Keratinocyte (primary cell): ENCODE measurements around the gene EIF2B2. TPM values are rescaled to one million over a fixed set of nuclear protein-coding genes. Genes with fewer than 3 reads are reported as not detected.

Experiments used
- DNase-seq: peaks from one replicate; pipeline ENCODE4 v3.0.0-alpha.2; 2011; ENCODE audit warnings: low read depth, missing footprints, low spot score
- FAIRE-seq: peaks from 2 replicates; lab custom pipeline; 2011; peaks lifted over from hg19 to GRCh38; lab: Jason Lieb, UNC
- H2AFZ ChIP-seq: 2 replicates; pipeline ENCODE4 v1.6.0; 2012; ENCODE audit warnings: low read length, control low read depth, inconsistent platforms; ENCODE audit not compliant: control insufficient read depth
- H3K27ac ChIP-seq: 2 replicates; pipeline ENCODE4 v1.5.1; 2011; ENCODE audit warnings: low read length; ENCODE audit not compliant: control insufficient read depth, insufficient read depth
- H3K27me3 ChIP-seq: 3 replicates; pipeline ENCODE4 v1.6.0; 2011; ENCODE audit warnings: low read length; ENCODE audit not compliant: control insufficient read depth, insufficient read depth; ENCODE audit errors: extremely low read depth
- H3K36me3 ChIP-seq, 2 experiments: 2 replicates in 1 of 2; 3 replicates in 1 of 2; pipeline ENCODE4 v1.5.1; 2011; ENCODE audit warnings: low read length in 2 of 2, mild to moderate bottlenecking in 1 of 2; ENCODE audit not compliant: control insufficient read depth in 2 of 2, insufficient read depth in 2 of 2; ENCODE audit errors: extremely low read depth in 1 of 2
- H3K4me1 ChIP-seq: 3 replicates; pipeline ENCODE4 v1.5.1; 2011; ENCODE audit warnings: low read length; ENCODE audit not compliant: control insufficient read depth, insufficient read depth; ENCODE audit errors: extremely low read depth
- H3K4me2 ChIP-seq: 3 replicates; pipeline ENCODE4 v1.6.0; 2011; ENCODE audit warnings: low read depth, low read length; ENCODE audit not compliant: control insufficient read depth, insufficient read depth; ENCODE audit errors: extremely low read depth
- H3K4me3 ChIP-seq, 3 experiments: fragments of 200-600 bp in 1 of 3; sonication (generic) in 1 of 3; 2 replicates in 2 of 3; 3 replicates in 1 of 3; pipeline ENCODE4 v1.5.1; 2011 to 2016; ENCODE audit warnings: low read length in 3 of 3, mild to moderate bottlenecking in 3 of 3, control low read depth in 2 of 3, inconsistent platforms in 1 of 3, low read depth in 1 of 3, mixed read lengths in 1 of 3, mixed run types in 1 of 3, moderate library complexity in 1 of 3; ENCODE audit not compliant: control insufficient read depth in 2 of 3, insufficient read depth in 2 of 3; ENCODE audit errors: extremely low read depth in 1 of 3
- H3K79me2 ChIP-seq: 2 replicates; pipeline ENCODE4 v1.6.0; 2012; ENCODE audit warnings: low read length; ENCODE audit not compliant: control insufficient read depth, insufficient read depth
- H3K9ac ChIP-seq: 3 replicates; pipeline ENCODE4 v1.6.0; 2011; ENCODE audit warnings: low read length; ENCODE audit not compliant: control insufficient read depth, insufficient read depth; ENCODE audit errors: extremely low read depth
- H3K9me1 ChIP-seq: 3 replicates; pipeline ENCODE4 v1.6.0; 2011; ENCODE audit warnings: low read length; ENCODE audit not compliant: control insufficient read depth, insufficient read depth; ENCODE audit errors: extremely low read depth
- H3K9me3 ChIP-seq: 2 replicates; pipeline ENCODE4 v1.5.1; 2012; ENCODE audit warnings: low read depth, low read length; ENCODE audit not compliant: control insufficient read depth
- H4K20me1 ChIP-seq: 3 replicates; pipeline ENCODE4 v1.6.0; 2011; ENCODE audit warnings: low read length; ENCODE audit not compliant: control insufficient read depth, insufficient read depth; ENCODE audit errors: extremely low read depth
- EZH2 ChIP-seq: IDR thresholded peaks from one replicate; pipeline ENCODE4 v1.6.1; 2012; ENCODE audit warnings: inconsistent platforms, mild to moderate bottlenecking, low read length, moderate library complexity
- dilution Hi-C: fragments of 300-500 bp; cut with MboI; formaldehyde crosslinking; loops from one replicate; pipeline ENCODE4 v1.7.0; 2020; ENCODE audit warnings: low sequenced_read_pairs; ENCODE audit not compliant: extremely low pct_ligation_motif_present
- polyA plus RNA-seq, 5 experiments: library from polyadenylated mRNA; depleted of rRNA in 3 of 5; stranded (reverse) in 3 of 5; stranded (forward) in 1 of 5; unstranded in 1 of 5; fragments of >200 nt; gene quantifications; 1 replicate in 1 of 5; 2 replicates in 3 of 5; 3 replicates in 1 of 5; pipeline versions ENCODE4 v1.2.1 to v1.2.3, GENCODE V29; 2011 to 2012; ENCODE audit warnings: missing spikeins in 2 of 5, low read depth in 1 of 5, low replicate concordance in 1 of 5
- TF ChIP-seq, protein P1 (sequence below), 3 experiments: IDR thresholded peaks in 1 of 3; conservative IDR thresholded peaks in 1 of 3; optimal IDR thresholded peaks in 1 of 3; 2 replicates in 2 of 3; 3 replicates in 1 of 3; pipeline versions ENCODE3 to v1.5.1; 2011; ENCODE audit warnings: low read length in 3 of 3, mild to moderate bottlenecking in 3 of 3, moderate library complexity in 2 of 3, control low read depth in 1 of 3, inconsistent platforms in 1 of 3; ENCODE audit not compliant: insufficient read depth in 2 of 3; ENCODE audit errors: extremely low read depth in 1 of 3

EIF2B2 gene
- polyA plus RNA-seq, 1 donor (not counting 4 experiments of a cell fraction or from before 2014, with no cell fraction given) = 113 TPM

DNA sequence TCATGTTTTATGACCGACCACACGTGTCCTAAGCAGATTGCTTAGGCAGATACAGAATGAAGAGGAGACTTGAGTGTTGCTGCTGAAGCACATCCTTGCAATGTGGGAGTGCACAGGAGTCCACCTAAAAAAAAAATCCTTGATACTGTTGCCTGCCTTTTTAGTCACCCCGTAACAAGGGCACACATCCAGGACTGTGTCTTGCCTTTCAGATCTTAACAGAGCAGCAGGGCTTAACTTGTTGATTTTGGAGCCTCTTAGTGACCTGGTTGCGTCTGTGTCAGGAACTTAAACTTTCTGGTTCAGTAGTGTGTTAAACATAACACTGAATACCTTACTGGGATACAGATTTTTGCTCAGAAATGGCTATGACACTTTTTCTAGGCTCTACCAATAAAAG is 6.5 kb downstream of the EIF2B2 start:
- no peaks in the 10 kb centered on the region for H4K20me1 ChIP-seq
- no peak overlapping the region for H3K4me3 ChIP-seq
- peaks cover 30 to 45% of the 10 kb centered on the region in 2 experiments for H3K36me3 ChIP-seq
- H3K4me1 ChIP-seq = peaks cover 15% of the 10 kb centered on the region
- no peaks in the 10 kb centered on the region for H3K9me3 ChIP-seq
- no peak overlapping the region for H3K27ac ChIP-seq
- no peaks in the 10 kb centered on the region for H3K9me1 ChIP-seq
- no peak overlapping the region for H3K4me2 ChIP-seq
- H3K27me3 ChIP-seq = no peaks in the 10 kb centered on the region
- FAIRE-seq (no peak), DNase-seq (no peak)
- TF ChIP-seq EZH2 = no peak
- TF ChIP-seq, protein P1, sequence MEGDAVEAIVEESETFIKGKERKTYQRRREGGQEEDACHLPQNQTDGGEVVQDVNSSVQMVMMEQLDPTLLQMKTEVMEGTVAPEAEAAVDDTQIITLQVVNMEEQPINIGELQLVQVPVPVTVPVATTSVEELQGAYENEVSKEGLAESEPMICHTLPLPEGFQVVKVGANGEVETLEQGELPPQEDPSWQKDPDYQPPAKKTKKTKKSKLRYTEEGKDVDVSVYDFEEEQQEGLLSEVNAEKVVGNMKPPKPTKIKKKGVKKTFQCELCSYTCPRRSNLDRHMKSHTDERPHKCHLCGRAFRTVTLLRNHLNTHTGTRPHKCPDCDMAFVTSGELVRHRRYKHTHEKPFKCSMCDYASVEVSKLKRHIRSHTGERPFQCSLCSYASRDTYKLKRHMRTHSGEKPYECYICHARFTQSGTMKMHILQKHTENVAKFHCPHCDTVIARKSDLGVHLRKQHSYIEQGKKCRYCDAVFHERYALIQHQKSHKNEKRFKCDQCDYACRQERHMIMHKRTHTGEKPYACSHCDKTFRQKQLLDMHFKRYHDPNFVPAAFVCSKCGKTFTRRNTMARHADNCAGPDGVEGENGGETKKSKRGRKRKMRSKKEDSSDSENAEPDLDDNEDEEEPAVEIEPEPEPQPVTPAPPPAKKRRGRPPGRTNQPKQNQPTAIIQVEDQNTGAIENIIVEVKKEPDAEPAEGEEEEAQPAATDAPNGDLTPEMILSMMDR (optimal IDR thresholded peaks at IDR 0.05 in 1 of 3, IDR thresholded peaks at IDR 0.05 in 1 of 3, conservative IDR thresholded peaks at IDR 0.05 in 1 of 3; ENCODE audit: extremely low read depth in 1 of 3, insufficient read depth in 2 of 3, low read length in 3 of 3) = no peak
- dilution Hi-C loops = no loop called here
- no peak overlapping the region for H3K9ac ChIP-seq
- H3K79me2 ChIP-seq = peaks cover 13% of the 10 kb centered on the region
- H2AFZ ChIP-seq = no peak overlapping the region

DNA sequence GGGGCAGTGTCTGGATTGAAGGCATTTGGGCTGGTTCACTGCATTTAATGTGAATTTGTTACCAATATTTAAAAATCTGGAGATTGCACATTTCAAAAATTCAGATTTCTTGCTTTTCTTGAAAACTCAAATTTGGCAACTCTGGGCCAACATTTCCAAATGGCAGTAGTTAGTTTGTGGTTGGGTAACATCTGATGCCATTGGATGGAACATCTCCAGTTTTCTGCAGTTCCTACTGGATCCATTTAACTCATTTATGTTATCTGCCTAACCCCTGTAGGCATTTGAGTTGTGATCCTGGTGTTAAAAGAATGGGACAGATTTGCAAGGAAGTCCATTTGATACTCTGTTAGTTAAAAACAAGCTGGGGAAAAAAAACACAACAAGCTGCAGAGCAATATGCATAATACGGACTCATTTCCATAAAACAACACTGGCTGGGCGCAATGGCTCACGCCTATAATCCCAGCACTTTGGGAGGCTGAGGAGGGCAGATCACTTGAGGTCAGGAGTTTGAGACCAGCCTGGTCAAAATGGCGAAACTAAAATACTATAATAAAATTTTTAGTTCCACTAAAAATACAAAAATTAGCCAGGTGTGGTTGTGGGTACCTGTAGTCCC is 7.9 kb downstream of the EIF2B2 start:
- H3K9ac ChIP-seq = no peak overlapping the region
- H3K9me1 ChIP-seq = no peaks in the 10 kb centered on the region
- H3K36me3 ChIP-seq = peaks cover 29 to 43% of the 10 kb centered on the region in 2 experiments
- no peaks in the 10 kb centered on the region for H4K20me1 ChIP-seq
- no peaks in the 10 kb centered on the region for H3K9me3 ChIP-seq
- peaks cover 4% of the 10 kb centered on the region for H3K4me1 ChIP-seq
- H2AFZ ChIP-seq = no peak overlapping the region
- H3K27ac ChIP-seq = no peak overlapping the region
- H3K27me3 ChIP-seq = no peaks in the 10 kb centered on the region
- FAIRE-seq = no peak
- TF ChIP-seq EZH2 = no peak
- TF ChIP-seq, protein P1 (optimal IDR thresholded peaks at IDR 0.05 in 1 of 3, IDR thresholded peaks at IDR 0.05 in 1 of 3, conservative IDR thresholded peaks at IDR 0.05 in 1 of 3; ENCODE audit: extremely low read depth in 1 of 3, insufficient read depth in 2 of 3, low read length in 3 of 3) = no peak
- no peak overlapping the region for H3K4me2 ChIP-seq
- no peak overlapping the region for H3K4me3 ChIP-seq
- DNase-seq = no peak
- dilution Hi-C loops = no loop called here
- peaks cover 4% of the 10 kb centered on the region for H3K79me2 ChIP-seq
